K562 (cell line): Measurements from ENCODE around the gene EOLA1. TPM values are rescaled to one million over a fixed set of nuclear protein-coding genes. Genes with fewer than 3 reads are reported as not detected.

Experiments
- ATF7 ChIP-seq: fragments of 450-650 bp; IDR thresholded peaks from 2 replicates; pipeline ENCODE4 v1.7.1; 2014; ENCODE audit warnings: mild to moderate bottlenecking, moderate library complexity
- BHLHE40 ChIP-seq: IDR thresholded peaks from 2 replicates; pipeline ENCODE4 v1.6.1; 2011; ENCODE audit warnings: low read length, improper control_type of control experiment
- CBFB ChIP-seq: sonication (generic); formaldehyde crosslinking; IDR thresholded peaks from 2 replicates; pipeline ENCODE4 v1.4.0; 2020; ENCODE audit warnings: mild to moderate bottlenecking, missing genetic modification reagents
- E2F6 ChIP-seq, 2 experiments: IDR thresholded peaks; 2 replicates each; pipeline ENCODE4 v1.6.1; 2011; ENCODE audit warnings: borderline replicate concordance in 1 of 2, control low read depth in 1 of 2, low read depth in 1 of 2, low read length in 1 of 2, mild to moderate bottlenecking in 1 of 2, mixed read lengths in 1 of 2, moderate library complexity in 1 of 2; ENCODE audit not compliant: insufficient read depth in 1 of 2, insufficient read length in 1 of 2, poor library complexity in 1 of 2, severe bottlenecking in 1 of 2; ENCODE audit errors: extremely low read depth in 1 of 2
- HDAC3 ChIP-seq: fragments of 450-650 bp; IDR thresholded peaks from 2 replicates; pipeline ENCODE4 v1.6.1; 2018; ENCODE audit warnings: borderline replicate concordance, mild to moderate bottlenecking, moderate library complexity; ENCODE audit not compliant: partially characterized antibody
- L3MBTL2 ChIP-seq: fragments of 450-650 bp; IDR thresholded peaks from 2 replicates; pipeline ENCODE4 v1.6.1; 2016; ENCODE audit warnings: mild to moderate bottlenecking, moderate library complexity
- MGA ChIP-seq: fragments of 450-650 bp; IDR thresholded peaks from 2 replicates; pipeline ENCODE4 v1.6.1; 2016; ENCODE audit warnings: mild to moderate bottlenecking, moderate library complexity
- NCOA1 ChIP-seq: fragments of 450-650 bp; IDR thresholded peaks from 2 replicates; pipeline ENCODE4 v1.6.1; 2016; ENCODE audit warnings: low read depth
- RBFOX2 ChIP-seq: fragments of 200-400 bp; formaldehyde crosslinking; IDR thresholded peaks from 2 replicates; pipeline ENCODE4 v1.6.1; 2017; ENCODE audit warnings: low read depth, mild to moderate bottlenecking, low read length, moderate library complexity
- RCOR1 ChIP-seq, 2 experiments: IDR thresholded peaks; 2 replicates each; pipeline ENCODE4 v1.6.1; 2012; ENCODE audit warnings: low read depth in 2 of 2, low read length in 2 of 2, borderline replicate concordance in 1 of 2, improper control_type of control experiment in 1 of 2
- SMARCA5 ChIP-seq: fragments of 450-650 bp; IDR thresholded peaks from 2 replicates; pipeline ENCODE4 v1.6.1; 2016
- TBP ChIP-seq: optimal IDR thresholded peaks from 2 replicates; pipeline ENCODE3; 2011; ENCODE audit warnings: low read depth, low read length, improper control_type of control experiment
- ZNF436 ChIP-seq: fragments of 250-450, 450-650 bp; sonication (Bioruptor Pico); formaldehyde crosslinking; IDR thresholded peaks from 2 replicates; pipeline ENCODE4 v1.7.0; 2020; ENCODE audit warnings: mild to moderate bottlenecking
- ZNF778 ChIP-seq: fragments of 450-650 bp; formaldehyde crosslinking; IDR thresholded peaks from 2 replicates; pipeline ENCODE4 v1.4.0; 2020; ENCODE audit warnings: mild to moderate bottlenecking, moderate library complexity
- ZZZ3 ChIP-seq: fragments of 450-650 bp; IDR thresholded peaks from 2 replicates; pipeline ENCODE4 v1.6.1; 2016; ENCODE audit warnings: antibody characterized with exemption, mild to moderate bottlenecking, moderate library complexity
- polyA plus RNA-seq, 8 experiments: library from polyadenylated mRNA; depleted of rRNA in 4 of 8; stranded (reverse) in 5 of 8; unstranded in 3 of 8; fragments of >200 nt; fragmentation: Nextera tagmentation in 2 of 8; fragmentation: Illumina TruSeq in 1 of 8; extraction: Ambion mirVana in 2 of 8; extraction: Trizol in 1 of 8; gene quantifications; 2 replicates each; pipeline versions ENCODE4 v1.2.1 to v1.2.3, GENCODE V29; 2011 to 2014; ENCODE audit warnings: inconsistent platforms in 1 of 8, missing spikeins in 1 of 8
- total RNA-seq, 7 experiments: library from RNA; depleted of rRNA in 6 of 7; stranded (reverse); fragments of >200 nt in 6 of 7; fragmentation: Illumina TruSeq in 2 of 7; extraction: Trizol in 2 of 7; gene quantifications; 2 replicates each; pipeline versions ENCODE4 v1.2.1 to v1.2.3, GENCODE V29; 2011 to 2021; ENCODE audit warnings: low replicate concordance in 1 of 7

Gene EOLA1
- total and polyA plus RNA-seq, 9 of the 15 experiments (the other 6 are each of a cell fraction or from before 2014, with no cell fraction given): 6.3 to 32.9 (median 18.2) TPM

GRCh38 chrX:149504915-149505651 lies 35.7 kb upstream of the EOLA1 start, which contains the start of gene IDS (continued):
- TF ChIP-seq MGA: peak; percentile 66; the same call in 1 of the 2 replicates
- peak; percentile 47 for TF ChIP-seq BHLHE40
- peak; percentile 76 for TF ChIP-seq ATF7
- peak in 1 of 2 experiments; percentile 58; a peak in 1 of 4 replicates for TF ChIP-seq RCOR1 (IDR thresholded peaks at IDR 0.05; ENCODE audit: borderline replicate concordance in 1 of 2, low read depth in 2 of 2, low read length in 2 of 2)
- no peak for TF ChIP-seq SMARCA5
- TF ChIP-seq ZZZ3: no peak
- peak; percentile 91 for TF ChIP-seq RBFOX2
- TF ChIP-seq E2F6 (IDR thresholded peaks at IDR 0.05; ENCODE audit: borderline replicate concordance in 1 of 2, extremely low read depth in 1 of 2, insufficient read depth in 1 of 2, insufficient read length in 1 of 2, low read depth in 1 of 2, low read length in 1 of 2, poor library complexity in 1 of 2, severe bottlenecking in 1 of 2): peak; percentile 40 to 77
- TF ChIP-seq NCOA1: peak; percentile 3; the same call in 1 of the 2 replicates
- no peak for TF ChIP-seq ZNF778
- peak; percentile 65 for TF ChIP-seq TBP
- no peak for TF ChIP-seq CBFB (CRISPR knock-in tag)
- TF ChIP-seq L3MBTL2: peak; percentile 81
- no peak for TF ChIP-seq ZNF436
- TF ChIP-seq HDAC3: no peak
